GM19372 (cell line): Measurements from ENCODE around the gene GORASP1.

ENCODE experiments used
- ATAC-seq: cut with Tn5 transposase; IDR thresholded peaks from one replicate; pipeline ENCODE4 v1.9.1; 2021; ENCODE audit warnings: mild to moderate bottlenecking, low read depth, moderate library complexity; ENCODE audit not compliant: unreplicated experiment

GORASP1 gene

DNA sequence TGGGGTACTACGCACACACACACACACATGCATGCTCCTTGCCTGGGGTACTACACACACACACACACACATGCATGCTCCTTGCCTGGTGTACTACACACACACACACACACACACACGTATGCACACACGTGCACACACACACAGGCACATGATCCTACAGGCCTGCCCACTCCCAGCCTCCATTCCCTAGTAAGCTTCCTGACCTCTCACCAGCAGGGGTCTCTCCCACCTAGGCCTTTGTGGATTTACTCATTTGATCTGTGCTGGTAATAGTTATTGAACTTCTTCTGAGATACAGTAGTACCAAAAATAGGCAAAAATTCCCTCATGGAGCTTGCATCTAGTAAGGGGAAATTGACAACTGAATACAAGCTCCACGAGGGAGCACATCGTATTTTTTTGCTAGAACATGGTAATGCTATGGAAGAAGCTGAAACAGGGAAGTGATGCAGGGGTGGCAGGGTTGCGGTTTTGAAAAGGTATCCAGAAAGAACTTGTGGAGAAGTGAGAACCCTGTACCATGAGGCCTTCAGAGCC is 19.2 kb upstream of the GORASP1 start:
- no peak for ATAC-seq

DNA sequence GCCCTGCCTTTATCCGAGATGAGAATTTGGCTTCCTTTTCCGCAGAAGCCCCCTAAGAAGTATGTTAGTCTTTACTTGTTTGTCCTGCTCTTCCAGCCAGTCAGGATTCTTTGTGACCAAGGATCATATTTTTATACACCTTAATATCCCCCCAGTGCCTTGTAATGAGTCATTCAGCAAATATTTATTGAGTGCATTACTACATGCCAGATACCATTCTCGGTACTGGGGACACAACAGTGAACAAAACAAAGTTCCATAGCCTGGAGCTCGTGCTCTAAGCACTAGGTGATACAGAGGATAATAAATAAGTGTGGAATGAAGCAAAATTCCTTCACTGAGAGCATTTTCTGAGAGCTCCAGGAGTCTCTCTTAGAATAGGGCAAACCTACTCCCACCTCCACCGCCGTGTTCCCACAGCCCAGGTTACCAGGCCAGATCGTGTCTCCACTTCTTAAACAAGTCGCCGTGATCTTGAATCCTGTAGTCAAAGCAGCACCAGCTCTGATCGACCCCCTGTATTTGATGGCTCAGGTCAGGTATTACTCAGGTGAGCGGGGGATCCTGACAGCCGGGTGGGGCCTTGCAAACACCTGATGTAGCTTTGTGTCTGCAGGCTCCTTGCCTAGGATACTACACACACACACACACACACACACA is 18.5 kb upstream of the GORASP1 start:
- ATAC-seq, result no peak

GRCh38 chr3:39124876-39125840 is 17.7 kb upstream of the GORASP1 start:
- no peak for ATAC-seq

- ATAC-seq, result no peak
These were observed 15.4 kb upstream of the GORASP1 start for GRCh38 chr3:39122813-39123212.

DNA sequence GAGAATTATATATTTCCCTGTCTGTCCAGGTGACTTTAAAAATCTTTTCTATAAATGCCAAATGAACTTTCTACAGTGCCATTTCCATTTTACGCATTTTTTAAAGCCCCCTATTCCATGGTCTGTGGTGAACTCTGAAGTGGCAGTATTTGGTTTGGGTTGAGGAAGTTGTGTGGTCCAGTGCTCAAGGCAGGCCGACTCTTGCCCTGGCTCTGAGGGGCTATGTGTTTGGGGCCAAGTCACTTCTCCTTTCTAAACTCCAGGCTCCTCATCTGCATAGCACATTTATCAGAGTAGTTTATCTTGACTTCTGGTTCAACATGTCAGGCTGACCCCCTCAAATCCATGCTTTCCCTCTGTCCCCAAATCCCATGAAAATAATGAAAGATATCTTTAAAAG is 14.2 kb upstream of the GORASP1 start:
- no peak for ATAC-seq

GRCh38 chr3:39118931-39119660 is 11.7 kb upstream of the GORASP1 start:
- no peak for ATAC-seq

GRCh38 chr3:39118079-39118478 is 10.7 kb upstream of the GORASP1 start:
- no peak for ATAC-seq

DNA sequence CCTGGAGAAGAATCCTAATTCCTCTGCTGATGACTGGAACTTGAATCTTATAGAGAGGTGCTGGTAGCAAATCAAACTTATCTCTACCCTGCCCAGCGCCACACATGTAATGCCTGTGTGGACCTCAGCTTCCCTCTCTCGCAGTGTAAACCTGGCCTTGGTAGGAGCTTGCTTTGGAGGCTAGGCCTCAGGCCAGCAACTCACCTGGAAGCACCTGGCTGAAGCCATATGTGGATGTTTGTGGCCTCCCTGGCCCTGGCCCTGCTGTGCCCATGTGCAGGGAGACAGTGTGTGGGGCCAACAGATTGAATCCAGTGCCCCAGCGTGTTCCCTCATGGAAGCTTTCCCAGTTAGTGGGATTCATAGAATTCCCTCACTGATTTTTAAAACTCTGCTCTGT is 8.4 kb upstream of the GORASP1 start:
- no peak for ATAC-seq

GRCh38 chr3:39114456-39114855 is 7.0 kb upstream of the GORASP1 start:
- no peak for ATAC-seq

GRCh38 chr3:39113291-39113690 is 5.9 kb upstream of the GORASP1 start:
- no peak for ATAC-seq

DNA sequence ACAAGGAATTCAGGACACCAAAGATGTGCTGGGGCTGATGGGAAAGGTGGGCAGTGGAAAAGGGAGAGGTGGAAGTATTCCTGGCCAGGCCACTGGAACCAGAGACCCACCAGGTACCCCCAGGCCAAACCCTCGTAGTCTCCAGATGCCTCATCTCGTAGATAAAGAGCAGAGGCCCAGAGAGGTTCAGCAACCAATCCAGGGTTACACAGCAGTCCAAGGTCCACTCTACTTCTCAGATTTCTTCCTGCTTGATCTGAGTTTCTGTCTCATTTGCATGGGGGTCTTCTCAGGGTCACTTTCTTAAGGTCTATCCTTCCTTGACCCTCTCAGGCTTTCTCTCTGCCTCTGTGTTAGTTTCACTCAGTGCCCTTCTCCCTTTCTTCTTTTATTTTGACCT is 5.1 kb upstream of the GORASP1 start:
- no peak for ATAC-seq

DNA sequence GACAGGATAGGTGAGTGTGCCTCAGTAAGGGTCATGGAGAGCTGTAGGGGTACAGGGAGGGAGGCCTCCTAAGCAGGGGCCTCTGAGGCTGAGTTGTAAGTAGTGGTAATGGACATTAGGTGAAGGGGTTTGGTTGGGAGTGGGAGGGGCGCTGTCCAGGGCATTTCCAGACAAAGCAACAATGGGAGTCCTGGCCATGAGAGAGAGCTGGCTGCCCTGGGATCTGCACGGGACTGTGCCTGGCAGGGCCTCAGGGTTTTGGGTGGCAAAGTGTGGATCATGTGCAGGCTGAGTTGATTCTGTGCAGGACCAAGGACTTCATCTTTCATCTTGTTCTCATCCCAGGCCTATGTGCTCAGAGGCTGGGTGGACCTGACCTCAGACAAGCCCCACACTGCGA is 4.7 kb upstream of the GORASP1 start:
- no peak for ATAC-seq

DNA sequence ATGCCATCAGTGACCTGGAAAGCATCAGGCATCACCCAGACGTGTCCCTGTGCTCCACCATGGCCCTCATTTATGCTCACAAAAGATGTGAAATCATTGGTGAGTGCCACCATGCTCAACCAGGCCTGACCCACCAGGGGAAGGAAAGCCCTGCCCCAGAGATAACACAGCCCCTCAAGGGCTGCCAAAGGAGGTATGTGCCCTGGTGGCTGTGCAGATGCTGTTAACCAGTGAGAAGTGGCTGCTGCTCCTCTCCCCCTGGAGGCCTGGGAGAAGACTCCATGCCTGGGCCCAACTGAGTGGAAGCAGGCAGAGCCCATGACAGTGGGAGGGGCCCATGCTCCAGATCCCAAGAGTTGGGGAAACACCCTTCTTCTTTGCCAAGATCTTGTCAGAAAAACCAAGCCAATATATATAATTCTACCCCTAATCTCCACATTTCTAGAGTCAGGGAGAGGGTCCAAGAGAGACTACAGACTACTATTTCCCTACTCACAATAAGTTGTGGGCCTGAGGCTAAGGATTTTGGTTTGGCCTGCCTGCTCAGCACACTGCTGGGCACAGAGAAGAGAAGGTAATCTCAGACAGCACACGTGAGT is 2.7 kb upstream of the GORASP1 start:
- ATAC-seq, result no peak

DNA sequence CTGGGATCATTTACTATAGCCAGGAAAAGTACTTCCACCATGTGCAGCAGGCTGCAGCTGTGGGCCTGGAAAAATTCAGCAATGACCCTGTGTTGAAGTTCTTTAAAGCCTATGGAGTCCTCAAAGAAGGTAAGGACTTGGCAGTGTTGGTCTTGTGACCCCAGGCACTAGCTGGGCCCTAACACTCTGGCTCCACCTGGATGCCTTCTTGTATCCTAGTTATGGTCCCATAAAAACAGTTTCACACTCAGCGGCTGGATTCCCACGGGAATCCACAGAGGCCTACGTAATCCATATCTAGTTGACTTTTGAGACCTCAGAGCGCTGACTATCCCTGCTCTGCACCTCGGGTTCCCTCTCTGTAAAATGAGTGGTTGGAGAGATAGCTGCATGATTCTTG is 1.7 kb upstream of the GORASP1 start:
- no peak for ATAC-seq

DNA sequence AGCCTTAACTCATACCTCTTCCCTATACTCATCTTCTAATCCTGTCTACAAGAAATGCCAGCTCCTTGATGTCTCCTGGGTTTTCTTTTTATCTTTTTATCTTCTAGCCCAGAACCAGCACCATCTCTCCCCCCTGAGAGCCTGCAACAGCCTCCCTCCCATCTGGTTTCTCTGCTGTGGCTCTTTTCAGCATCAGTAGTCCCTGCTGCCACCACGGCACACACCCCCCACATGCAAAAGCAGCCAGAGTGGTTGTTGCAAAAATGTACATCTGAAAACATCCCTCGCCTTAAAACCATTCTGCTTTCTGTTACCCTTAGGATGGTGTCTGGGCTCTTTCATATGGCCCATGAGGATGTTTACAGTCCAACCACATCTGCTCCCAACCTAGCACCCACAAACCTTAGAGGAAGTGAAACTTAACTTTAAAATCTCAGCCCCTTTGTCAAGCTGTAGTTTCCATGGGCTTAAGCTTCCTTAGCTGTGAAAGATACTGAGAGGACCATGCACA is 828 bp upstream of the GORASP1 start:
- ATAC-seq, result peak; percentile 76

- no peak for ATAC-seq
These were observed 508 bp downstream of the GORASP1 start for GRCh38 chr3:39106851-39107387.

- ATAC-seq, result no peak
These were observed 1.1 kb downstream of the GORASP1 start for GRCh38 chr3:39106281-39106811.

GRCh38 chr3:39105687-39106063 is 1.8 kb downstream of the GORASP1 start:
- ATAC-seq, result no peak

GRCh38 chr3:39104961-39105686 is 2.3 kb downstream of the GORASP1 start:
- no peak for ATAC-seq
